ENCODE results near the gene CAMTA1. TPM values are rescaled to one million over a fixed set of nuclear protein-coding genes. Genes with fewer than 3 reads are reported as not detected.

Gene CAMTA1
- total and polyA plus RNA-seq, 4 donors: 48.1 to 140 (median 52.3) TPM

GRCh38 chr1:6998267-6998666 lies 213.0 kb downstream of the CAMTA1 start:
- no peak for DNase-seq
- no peak for ATAC-seq (ENCODE audit: insufficient read depth, low FRiP score)
- TF ChIP-seq CTCF (IDR thresholded peaks at IDR 0.05; ENCODE audit: control extremely low read depth, extremely low read depth): no peak
- no peak overlapping the region for H3K4me3 ChIP-seq
- H3K36me3 ChIP-seq (ENCODE audit: control insufficient read depth in 4 of 4, insufficient read depth in 4 of 4, low read length in 4 of 4): no peaks in the 10 kb centered on the region
- no peaks in the 10 kb centered on the region for H3K27me3 ChIP-seq (ENCODE audit: control insufficient read depth in 3 of 3, insufficient read depth in 3 of 3, low read length in 2 of 3)
- no peak overlapping the region for H3K9ac ChIP-seq (ENCODE audit: insufficient read depth in 1 of 2, low read length in 2 of 2)
- no peaks in the 10 kb centered on the region for H3K4me1 ChIP-seq (ENCODE audit: control insufficient read depth in 5 of 5, insufficient read depth in 5 of 5, low read length in 5 of 5)
- WGBS, 2 donors: 65 to 79% methylated on average over 10 of the region's 10 CpGs
- peaks cover 0 to 3% (median 0%) of the 10 kb centered on the region in 4 donors for H3K9me3 ChIP-seq (ENCODE audit: control insufficient read depth in 4 of 4, insufficient read depth in 3 of 4, low read length in 3 of 4)
- H3K27ac ChIP-seq (ENCODE audit: low read depth in 1 of 2, low read length in 1 of 2): no peak overlapping the region

- 89 to 96% methylated on average over 6 of the region's 6 CpGs for WGBS, 2 donors
- H3K9me3 ChIP-seq (ENCODE audit: control insufficient read depth in 4 of 4, insufficient read depth in 3 of 4, low read length in 3 of 4): no peaks in the 10 kb centered on the region
- no peak for TF ChIP-seq CTCF (IDR thresholded peaks at IDR 0.05; ENCODE audit: control extremely low read depth, extremely low read depth)
Observed at GRCh38 chr1:6999826-7000225, 214.6 kb downstream of the CAMTA1 start.

GRCh38 chr1:7000720-7001119 lies 215.5 kb downstream of the CAMTA1 start:
- no peaks in the 10 kb centered on the region for H3K27me3 ChIP-seq (ENCODE audit: control insufficient read depth in 3 of 3, insufficient read depth in 3 of 3, low read length in 2 of 3)
- DNase-seq: no peak
- H3K9me3 ChIP-seq (ENCODE audit: control insufficient read depth in 4 of 4, insufficient read depth in 3 of 4, low read length in 3 of 4): no peaks in the 10 kb centered on the region
- H3K36me3 ChIP-seq (ENCODE audit: control insufficient read depth in 4 of 4, insufficient read depth in 4 of 4, low read length in 4 of 4): no peaks in the 10 kb centered on the region
- TF ChIP-seq CTCF (IDR thresholded peaks at IDR 0.05; ENCODE audit: control extremely low read depth, extremely low read depth): no peak
- 92 to 94% methylated on average over 3 of the region's 3 CpGs for WGBS, 2 donors
- no peak for ATAC-seq (ENCODE audit: insufficient read depth, low FRiP score)
- H3K4me3 ChIP-seq: no peak overlapping the region
- H3K9ac ChIP-seq (ENCODE audit: insufficient read depth in 1 of 2, low read length in 2 of 2): no peak overlapping the region
- H3K27ac ChIP-seq (ENCODE audit: low read depth in 1 of 2, low read length in 1 of 2): no peak overlapping the region
- H3K4me1 ChIP-seq (ENCODE audit: control insufficient read depth in 5 of 5, insufficient read depth in 5 of 5, low read length in 5 of 5): no peaks in the 10 kb centered on the region

More at GRCh38 chr1:6999826-7000225, 214.6 kb downstream of the CAMTA1 start:
- Histone ChIP-seq H3K9ac (ENCODE audit: insufficient read depth in 1 of 2, low read length in 2 of 2) (no peak overlapping the region), H3K36me3 (ENCODE audit: control insufficient read depth in 4 of 4, insufficient read depth in 4 of 4, low read length in 4 of 4) (no peaks in the 10 kb centered on the region), H3K27ac (ENCODE audit: low read depth in 1 of 2, low read length in 1 of 2) (no peak overlapping the region), H3K4me1 (ENCODE audit: control insufficient read depth in 5 of 5, insufficient read depth in 5 of 5, low read length in 5 of 5) (no peaks in the 10 kb centered on the region), H3K27me3 (ENCODE audit: control insufficient read depth in 3 of 3, insufficient read depth in 3 of 3, low read length in 2 of 3) (no peaks in the 10 kb centered on the region), H3K4me3 (no peak overlapping the region)
- ATAC-seq (ENCODE audit: insufficient read depth, low FRiP score) (no peak), DNase-seq (no peak)

- no peak overlapping the region for H3K9ac ChIP-seq (ENCODE audit: insufficient read depth in 1 of 2, low read length in 2 of 2)
- no peaks in the 10 kb centered on the region for H3K27me3 ChIP-seq (ENCODE audit: control insufficient read depth in 3 of 3, insufficient read depth in 3 of 3, low read length in 2 of 3)
- no peak for DNase-seq
- whole genome bisulfite sequencing, 2 donors: 84 to 93% methylated on average over 8 of the region's 8 CpGs
- no peak for ATAC-seq (ENCODE audit: insufficient read depth, low FRiP score)
- no peak for TF ChIP-seq CTCF (IDR thresholded peaks at IDR 0.05; ENCODE audit: control extremely low read depth, extremely low read depth)
- H3K4me1 ChIP-seq (ENCODE audit: control insufficient read depth in 5 of 5, insufficient read depth in 5 of 5, low read length in 5 of 5): no peaks in the 10 kb centered on the region
- H3K4me3 ChIP-seq: no peak overlapping the region
- no peaks in the 10 kb centered on the region for H3K9me3 ChIP-seq (ENCODE audit: control insufficient read depth in 4 of 4, insufficient read depth in 3 of 4, low read length in 3 of 4)
- no peaks in the 10 kb centered on the region for H3K36me3 ChIP-seq (ENCODE audit: control insufficient read depth in 4 of 4, insufficient read depth in 4 of 4, low read length in 4 of 4)
- H3K27ac ChIP-seq (ENCODE audit: low read depth in 1 of 2, low read length in 1 of 2): no peak overlapping the region
Observed at GRCh38 chr1:7002728-7003127, 217.5 kb downstream of the CAMTA1 start.

Measured in lung (tissue), 12 donors.